HEK293T (cell line): ENCODE results near the gene PROK1.

Experiments used
- ARNT ChIP-seq: fragments of 450-650 bp; IDR thresholded peaks from 2 replicates; pipeline ENCODE4 v1.6.1; 2017; ENCODE audit warnings: mild to moderate bottlenecking
- FOXK2 ChIP-seq: fragments of 450-650 bp; IDR thresholded peaks from 2 replicates; pipeline ENCODE4 v1.6.1; 2016; ENCODE audit warnings: mild to moderate bottlenecking
- HDGF ChIP-seq: fragments of 450-650 bp; IDR thresholded peaks from 2 replicates; pipeline ENCODE4 v1.6.1; 2017; ENCODE audit warnings: antibody characterized with exemption, borderline replicate concordance
- SP1 ChIP-seq: fragments of 450-650 bp; IDR thresholded peaks from 2 replicates; pipeline ENCODE4 v1.6.1; 2017
- TARDBP ChIP-seq: fragments of 450-650 bp; IDR thresholded peaks from 2 replicates; pipeline ENCODE4 v1.6.1; 2016

DNA sequence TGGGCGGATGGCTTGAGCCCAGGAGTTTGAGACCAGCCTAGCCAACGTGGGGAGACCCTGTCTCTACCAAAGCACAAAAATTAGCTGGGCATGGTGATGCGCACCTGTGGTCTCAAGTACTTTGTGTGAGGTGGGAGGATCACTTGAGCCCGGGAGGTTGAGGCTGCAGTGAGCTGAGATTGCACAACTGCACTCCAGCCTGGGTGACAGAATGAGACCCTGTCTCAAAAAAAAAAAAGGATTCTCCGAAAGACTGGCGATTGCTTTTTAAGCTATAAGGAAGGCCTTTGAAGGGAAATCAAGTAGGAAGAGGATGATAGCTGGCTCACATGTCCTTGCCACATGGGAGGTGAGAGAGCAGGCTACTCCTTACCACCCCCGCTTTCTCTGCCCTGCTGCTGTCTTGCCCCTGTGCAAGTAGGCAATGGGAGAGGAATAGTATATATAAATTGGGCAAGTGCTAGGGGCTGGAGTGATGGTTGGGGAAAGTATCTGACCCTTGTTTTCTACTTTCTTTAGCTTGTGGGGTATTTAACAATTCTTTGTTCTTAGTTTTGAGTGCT is 39.7 kb upstream of the PROK1 start:
- TF ChIP-seq HDGF: no peak
- no peak for TF ChIP-seq FOXK2
- TF ChIP-seq TARDBP: no peak
- TF ChIP-seq ARNT: no peak
- no peak for TF ChIP-seq SP1
